ENCODE data around the gene KIF18B.

- no peak for TF ChIP-seq CTCF (IDR thresholded peaks at IDR 0.05)
- TF ChIP-seq POLR2A (IDR thresholded peaks at IDR 0.05; ENCODE audit: low read length), result no peak
- TF ChIP-seq MAFK (IDR thresholded peaks at IDR 0.05; ENCODE audit: partially characterized antibody), result no peak
- TF ChIP-seq POLR2AphosphoS2 (conservative IDR thresholded peaks at IDR 0.05; ENCODE audit: low read length), result no peak
- no peak for TF ChIP-seq REST (IDR thresholded peaks at IDR 0.05)
- no peak for TF ChIP-seq USF2 (IDR thresholded peaks at IDR 0.05)
- no peak for TF ChIP-seq SREBF2 (IDR thresholded peaks at IDR 0.05)
- no peak for TF ChIP-seq CHD2 (IDR thresholded peaks at IDR 0.05; ENCODE audit: low read length, partially characterized antibody)
- no peak for TF ChIP-seq EP300 (IDR thresholded peaks at IDR 0.05)
- TF ChIP-seq CBX8 (IDR thresholded peaks at IDR 0.05), result no peak
Measured at GRCh38 chr17:44941712-44942331, 5.8 kb downstream of the KIF18B start.
